ENCODE results near the gene NRSN1.

NRSN1 gene

DNA sequence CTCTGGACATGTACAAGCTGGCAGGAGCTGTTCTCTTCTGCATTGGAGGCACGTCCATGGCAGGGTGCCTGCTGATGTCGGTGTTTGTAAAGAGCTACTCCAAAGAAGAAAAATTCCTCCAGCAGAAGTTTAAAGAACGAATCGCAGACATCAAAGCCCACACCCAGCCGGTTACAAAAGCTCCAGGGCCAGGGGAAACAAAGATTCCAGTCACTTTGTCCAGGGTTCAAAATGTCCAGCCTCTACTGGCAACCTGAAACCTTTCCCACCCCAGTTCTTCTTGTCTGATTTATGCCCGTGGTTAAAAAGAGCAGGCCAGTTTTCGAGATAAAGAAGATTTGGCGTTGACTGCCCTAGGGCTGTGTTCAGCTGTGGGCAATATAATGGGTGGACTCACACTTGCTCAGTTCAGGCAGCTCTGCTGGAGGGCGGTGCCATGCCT is 19.7 kb downstream of the NRSN1 start:
- DNase-seq: no peak

DNA sequence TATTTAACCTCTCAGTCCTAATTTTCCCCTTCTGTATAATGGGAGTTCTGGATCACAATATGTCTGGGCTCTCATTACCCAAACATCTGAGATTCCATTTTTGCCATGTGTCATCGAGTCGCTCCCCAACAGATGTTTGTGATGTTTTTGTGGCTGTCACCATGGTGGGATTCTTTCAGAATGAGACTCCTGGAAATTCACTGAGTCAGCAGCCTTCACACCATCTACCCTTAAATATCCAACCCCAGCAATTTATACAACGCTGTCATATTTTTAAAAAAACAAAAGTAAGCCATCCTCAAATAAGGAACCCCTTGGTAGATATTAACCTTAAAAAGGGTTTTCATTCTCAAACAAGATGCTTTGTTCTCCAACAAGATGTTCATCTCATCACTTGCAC is 20.9 kb downstream of the NRSN1 start:
- no peak for DNase-seq

DNA sequence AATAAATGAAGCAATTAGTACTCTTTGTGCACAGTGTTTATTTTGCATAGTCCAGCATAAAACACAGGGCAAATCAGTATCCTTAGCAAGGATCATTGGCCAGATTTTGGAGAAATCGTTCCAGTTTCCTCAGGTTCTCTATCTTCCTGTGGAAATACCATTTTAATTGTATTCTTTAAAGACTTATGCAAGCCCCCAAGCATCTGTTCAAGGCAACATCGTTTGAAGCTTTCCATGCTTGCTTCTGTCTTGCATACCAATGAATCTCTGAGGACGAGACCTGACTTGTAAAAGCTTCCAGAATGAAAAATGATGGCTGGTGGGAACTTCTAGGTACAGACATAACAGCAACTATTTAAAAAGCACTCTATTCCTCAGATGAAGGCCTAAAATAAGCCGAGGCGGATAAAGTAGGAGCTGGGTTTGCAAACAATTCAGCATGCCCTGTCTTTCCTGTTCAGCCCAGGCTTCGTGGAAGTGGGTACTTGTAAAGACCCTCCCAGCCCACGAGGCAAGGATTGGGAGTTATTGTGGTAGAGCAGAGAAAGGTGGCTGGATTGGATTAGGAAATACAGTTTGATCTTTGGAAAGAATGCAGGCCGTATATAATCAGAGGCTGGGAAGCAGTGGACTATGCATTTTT is 21.6 kb downstream of the NRSN1 start:
- DNase-seq: no peak

DNA sequence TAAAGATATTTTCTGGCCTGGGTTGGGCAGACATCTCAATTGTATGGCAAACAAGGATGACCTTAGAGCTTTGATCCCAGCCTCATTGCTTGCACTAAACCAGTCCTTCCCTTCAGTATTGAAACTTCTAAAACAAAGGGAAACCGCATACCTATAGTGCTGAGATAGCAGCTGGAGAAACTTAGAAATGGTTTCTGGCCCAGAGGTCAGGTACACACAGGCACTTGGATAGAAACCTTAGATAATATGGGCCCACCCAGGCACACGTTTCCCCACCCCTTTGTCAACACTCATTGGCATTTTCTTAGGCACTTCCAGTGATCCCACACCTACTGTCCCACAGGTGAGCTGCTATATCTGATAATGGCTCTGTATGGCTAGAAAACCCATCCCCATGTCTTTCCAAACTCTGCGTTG is 22.1 kb downstream of the NRSN1 start:
- DNase-seq: no peak

DNA sequence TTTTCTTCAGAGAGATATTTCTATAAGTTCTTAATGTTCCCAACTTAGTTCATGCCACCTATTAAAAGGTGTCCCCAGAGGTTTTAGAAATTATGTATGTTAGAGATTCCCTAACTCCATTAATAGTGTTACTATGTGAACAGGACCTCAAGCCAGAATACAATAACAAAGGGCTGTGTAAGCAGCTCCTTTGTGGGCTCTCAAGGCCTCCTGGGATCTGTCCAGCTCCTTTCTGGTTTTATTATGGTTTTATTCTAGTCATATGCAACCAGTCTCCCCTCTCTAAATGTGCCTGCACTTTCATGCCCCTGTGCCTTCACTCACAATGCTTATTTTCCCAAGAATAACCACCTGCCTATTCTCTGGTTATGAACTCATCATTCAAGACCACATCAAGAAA is 22.7 kb downstream of the NRSN1 start:
- DNase-seq: no peak

DNA sequence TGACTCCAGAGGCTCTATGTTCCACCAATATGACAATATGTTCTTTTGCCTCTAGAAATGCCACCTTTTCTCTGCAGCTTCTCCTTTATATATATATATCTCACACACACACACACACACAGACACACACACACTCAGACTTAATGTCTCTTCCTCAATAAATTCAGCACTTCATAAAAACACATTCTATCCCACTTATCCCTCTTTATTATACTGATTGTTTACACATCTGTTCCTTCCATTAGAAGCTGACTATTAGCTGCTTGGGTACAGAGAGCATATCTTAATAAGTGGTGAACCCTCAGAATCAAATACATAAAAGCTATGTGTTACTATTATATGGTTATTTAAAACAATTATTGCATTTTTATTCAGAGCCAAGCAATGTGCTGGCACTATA is 23.3 kb downstream of the NRSN1 start:
- no peak for DNase-seq

GRCh38 chr6:24149836-24150235 is 23.8 kb downstream of the NRSN1 start:
- DNase-seq: no peak

DNA sequence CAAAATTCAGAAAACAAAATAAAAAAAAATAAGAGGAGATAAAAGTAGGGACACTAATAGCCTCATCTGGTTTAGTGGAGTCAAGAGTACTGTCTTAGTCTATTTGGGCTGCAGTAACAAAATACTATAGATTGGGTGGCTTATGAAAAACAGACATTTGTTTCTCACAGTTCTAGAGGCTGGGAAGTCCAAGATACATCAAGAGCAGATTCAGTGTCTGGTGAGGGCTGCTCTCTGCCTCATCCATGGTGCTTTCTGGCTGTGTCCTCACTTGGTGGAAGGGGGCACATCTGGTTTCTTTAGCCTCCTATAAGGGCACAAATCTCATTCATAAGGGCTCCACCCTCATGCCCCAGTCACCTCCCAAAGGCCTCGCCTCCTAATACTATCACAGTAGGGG is 26.0 kb downstream of the NRSN1 start:
- no peak for DNase-seq

DNA sequence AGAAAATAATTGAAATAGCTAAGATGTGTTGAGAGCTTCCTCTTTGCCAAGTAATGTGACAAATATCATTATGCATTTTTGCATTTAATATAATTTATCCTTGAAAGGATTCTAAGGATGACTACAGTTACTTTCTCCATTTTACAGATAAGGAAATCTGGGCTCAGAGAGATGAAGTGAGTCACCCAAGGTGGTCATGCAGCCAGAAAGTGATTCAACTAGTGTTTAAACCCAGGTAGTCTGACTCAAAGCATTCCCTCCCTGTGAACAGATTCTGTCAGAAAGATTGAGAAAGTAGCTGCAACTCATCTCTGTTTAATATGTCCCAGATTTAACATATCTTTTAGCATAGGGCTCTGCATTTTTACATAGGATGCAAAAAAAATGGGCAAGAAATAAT is 28.1 kb downstream of the NRSN1 start:
- no peak for DNase-seq

DNA sequence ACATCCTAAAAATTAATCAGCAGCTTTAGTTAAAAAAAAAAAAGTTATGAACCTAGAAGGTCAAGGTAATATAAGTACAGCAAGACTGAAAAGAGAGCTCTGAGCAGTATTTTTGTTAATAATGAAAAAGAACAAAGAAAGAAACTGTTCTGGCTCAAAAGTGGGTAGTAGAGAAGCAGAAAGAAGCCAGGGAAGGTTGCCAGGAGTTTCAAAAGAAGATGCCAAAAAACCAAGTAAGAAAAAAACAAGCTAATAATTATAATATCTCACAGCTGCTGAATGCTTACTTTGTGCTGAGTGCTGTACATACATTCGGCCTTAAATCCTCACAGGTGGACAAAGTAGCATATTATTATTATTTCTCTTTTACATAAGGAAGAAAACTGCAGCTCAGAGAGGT is 31.9 kb downstream of the NRSN1 start:
- no peak for DNase-seq

DNA sequence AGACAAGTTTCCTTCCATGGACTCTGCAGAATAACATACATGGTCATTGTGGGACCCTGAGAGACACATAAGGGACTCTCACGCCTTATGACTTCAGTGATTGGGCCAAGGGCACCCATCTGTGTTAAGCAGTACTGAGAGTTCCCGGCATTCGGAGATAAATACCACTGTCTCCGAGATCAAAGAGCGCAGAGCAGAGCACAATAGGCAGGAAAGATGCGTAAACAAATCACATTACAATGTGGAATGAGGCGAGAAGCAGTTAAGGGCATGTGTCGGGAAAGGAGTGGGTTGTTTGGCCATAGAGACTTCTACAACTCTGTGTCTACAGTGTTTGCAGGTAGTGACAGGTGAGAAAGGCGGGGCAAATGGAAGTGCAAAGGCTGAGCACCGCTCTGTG is 57.6 kb downstream of the NRSN1 start:
- DNase-seq: no peak

GRCh38 chr6:24186349-24186748 is 60.3 kb downstream of the NRSN1 start:
- DNase-seq: no peak

- no peak for DNase-seq
Measured at GRCh38 chr6:24187965-24188577, 62.1 kb downstream of the NRSN1 start.

DNA sequence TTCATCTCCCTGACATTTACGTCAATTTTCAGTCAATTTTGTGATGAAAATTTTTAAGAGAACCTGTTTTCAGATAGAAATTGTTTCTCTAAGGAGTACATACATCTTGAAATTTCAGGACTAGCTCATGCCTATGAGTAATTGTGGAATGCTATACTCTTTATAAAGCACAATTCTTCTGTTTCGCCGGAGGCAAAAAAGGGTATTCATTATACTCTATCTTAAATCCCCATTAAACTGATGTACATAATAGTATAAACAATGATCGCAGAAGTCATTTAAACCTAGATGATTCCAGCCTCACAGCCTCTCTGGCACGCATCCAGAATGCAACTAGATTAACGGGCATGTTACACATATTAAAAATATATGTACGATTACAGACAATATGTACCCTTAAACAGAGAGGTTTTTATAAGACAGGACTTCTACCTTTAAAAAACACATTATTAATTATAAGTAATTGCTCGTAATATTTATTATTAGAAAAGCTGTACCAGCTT is 62.6 kb downstream of the NRSN1 start:
- DNase-seq: no peak

- DNase-seq: no peak
Measured at GRCh38 chr6:24191346-24191745, 65.3 kb downstream of the NRSN1 start.

DNA sequence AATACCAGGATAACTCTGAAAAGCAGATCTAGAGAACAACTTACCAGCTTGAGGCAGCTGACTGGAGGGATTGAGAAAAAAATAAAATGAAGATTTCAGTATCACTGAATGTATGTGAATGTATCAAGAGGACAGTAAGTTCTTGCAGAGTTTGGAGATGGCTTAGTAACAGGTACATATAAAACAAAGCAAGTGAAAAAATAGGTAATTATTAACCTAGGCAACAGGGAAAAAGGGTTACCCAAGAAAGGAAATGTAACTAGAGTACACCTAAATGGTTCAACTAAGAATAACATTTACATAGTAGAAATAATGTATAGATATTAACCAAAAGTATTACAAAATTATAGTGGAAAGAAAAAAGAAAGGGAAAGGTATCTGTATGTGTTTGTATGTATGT is 67.3 kb downstream of the NRSN1 start:
- no peak for DNase-seq

- DNase-seq: no peak
Measured at GRCh38 chr6:24194978-24195700, 69.1 kb downstream of the NRSN1 start.

- DNase-seq: no peak
Measured at GRCh38 chr6:24195836-24196597, 70.0 kb downstream of the NRSN1 start.

Data from CD4-positive, alpha-beta T cell treated with Interleukin-17A for 1 hour (primary cell).